Activated CD4-positive, CD25-positive, alpha-beta regulatory T cell (primary cell): ENCODE results near the gene PLPP2.

ENCODE experiments used
- DNase-seq, 4 experiments: peaks; one replicate each; lab custom pipeline; 2025; lab: John Stamatoyannopoulos, UW

The PLPP2 gene

GRCh38 chr19:291006-291521 lies at the start of gene PLPP2:
PLPP2 (minus strand) TSS chr19:291403; CDS start chr19:291336, 67 bp downstream.
- DNase-seq, result no peak

- no peak for DNase-seq
Observed at GRCh38 chr19:340620-341385, 49.6 kb upstream of the PLPP2 start.

- no peak for DNase-seq
Observed at GRCh38 chr19:339262-339887, 48.2 kb upstream of the PLPP2 start.

GRCh38 chr19:338421-338820 lies 47.2 kb upstream of the PLPP2 start:
- no peak for DNase-seq

GRCh38 chr19:336067-336614 lies 44.9 kb upstream of the PLPP2 start:
- no peak for DNase-seq

GRCh38 chr19:335486-336066 lies 44.4 kb upstream of the PLPP2 start:
- DNase-seq, result no peak

- DNase-seq, result no peak
Observed at GRCh38 chr19:335072-335471, 43.9 kb upstream of the PLPP2 start.

GRCh38 chr19:334296-335071 lies 43.3 kb upstream of the PLPP2 start:
- no peak for DNase-seq

- DNase-seq, result no peak
Observed at GRCh38 chr19:330503-330902, 39.3 kb upstream of the PLPP2 start.

GRCh38 chr19:329876-330275 lies 38.7 kb upstream of the PLPP2 start:
- no peak for DNase-seq

GRCh38 chr19:328025-328505 lies 36.9 kb upstream of the PLPP2 start:
- DNase-seq, result no peak

- DNase-seq, result no peak
Observed at GRCh38 chr19:327291-328024, 36.3 kb upstream of the PLPP2 start.

GRCh38 chr19:326871-327270 lies 35.7 kb upstream of the PLPP2 start:
- no peak for DNase-seq

- DNase-seq, result no peak
Observed at GRCh38 chr19:325937-326565, 34.8 kb upstream of the PLPP2 start.

GRCh38 chr19:325173-325936 lies 34.2 kb upstream of the PLPP2 start:
- DNase-seq, result no peak

GRCh38 chr19:324716-325115 lies 33.5 kb upstream of the PLPP2 start:
- no peak for DNase-seq

- DNase-seq, result no peak
Observed at GRCh38 chr19:322616-323015, 31.4 kb upstream of the PLPP2 start.

GRCh38 chr19:318509-318774 lies 27.2 kb upstream of the PLPP2 start:
- no peak for DNase-seq

- no peak for DNase-seq
Observed at GRCh38 chr19:317710-318508, 26.7 kb upstream of the PLPP2 start.
